ENCODE measurements around the gene SORCS2.

GRCh38 chr4:7466215-7466614, 273.9 kb downstream of the SORCS2 start:
- TF ChIP-seq, protein P1, sequence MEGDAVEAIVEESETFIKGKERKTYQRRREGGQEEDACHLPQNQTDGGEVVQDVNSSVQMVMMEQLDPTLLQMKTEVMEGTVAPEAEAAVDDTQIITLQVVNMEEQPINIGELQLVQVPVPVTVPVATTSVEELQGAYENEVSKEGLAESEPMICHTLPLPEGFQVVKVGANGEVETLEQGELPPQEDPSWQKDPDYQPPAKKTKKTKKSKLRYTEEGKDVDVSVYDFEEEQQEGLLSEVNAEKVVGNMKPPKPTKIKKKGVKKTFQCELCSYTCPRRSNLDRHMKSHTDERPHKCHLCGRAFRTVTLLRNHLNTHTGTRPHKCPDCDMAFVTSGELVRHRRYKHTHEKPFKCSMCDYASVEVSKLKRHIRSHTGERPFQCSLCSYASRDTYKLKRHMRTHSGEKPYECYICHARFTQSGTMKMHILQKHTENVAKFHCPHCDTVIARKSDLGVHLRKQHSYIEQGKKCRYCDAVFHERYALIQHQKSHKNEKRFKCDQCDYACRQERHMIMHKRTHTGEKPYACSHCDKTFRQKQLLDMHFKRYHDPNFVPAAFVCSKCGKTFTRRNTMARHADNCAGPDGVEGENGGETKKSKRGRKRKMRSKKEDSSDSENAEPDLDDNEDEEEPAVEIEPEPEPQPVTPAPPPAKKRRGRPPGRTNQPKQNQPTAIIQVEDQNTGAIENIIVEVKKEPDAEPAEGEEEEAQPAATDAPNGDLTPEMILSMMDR (conservative IDR thresholded peaks at IDR 0.05; ENCODE audit: low read depth, low read length): no peak
- TF ChIP-seq RAD21 (IDR thresholded peaks at IDR 0.05; ENCODE audit: low read length) (no peak), POLR2A (IDR thresholded peaks at IDR 0.05; ENCODE audit: low read depth, low read length) (no peak), SMC3 (IDR thresholded peaks at IDR 0.05; ENCODE audit: low read depth, low read length) (no peak), MAFK (IDR thresholded peaks at IDR 0.05; ENCODE audit: low read depth, low read length) (no peak), USF2 (IDR thresholded peaks at IDR 0.05; ENCODE audit: low read depth, low read length) (no peak), MXI1 (IDR thresholded peaks at IDR 0.05; ENCODE audit: borderline replicate concordance, low read depth, low read length) (no peak), CEBPB (IDR thresholded peaks at IDR 0.05; ENCODE audit: low read depth, low read length) (no peak)
